Body of pancreas (tissue), 4 donors: ENCODE results near the gene PROZ. TPM values are rescaled to one million over a fixed set of nuclear protein-coding genes. Genes with fewer than 3 reads are reported as not detected.

Experiments used
- ATAC-seq: fragments of 150-250 bp; one replicate; pipeline ENCODE4 v1.9.1; 2016
- DNase-seq, 4 donors: peaks; one replicate each; pipeline ENCODE4 v3.0.0-alpha.2; 2019
- H3K27ac ChIP-seq, 4 donors: fragments of 200-600 bp; sonication (generic); 1 replicate in 3 of 4; 2 replicates in 1 of 4; pipeline versions ENCODE4 v1.5.1 to v1.6.1; 2016 to 2019; ENCODE audit warnings: mild to moderate bottlenecking in 1 of 4, mixed read lengths in 1 of 4, moderate library complexity in 1 of 4
- H3K27me3 ChIP-seq, 2 donors: fragments of 200-600 bp; sonication (generic); one replicate each; pipeline ENCODE4 v1.6.0; 2016; ENCODE audit warnings: mild to moderate bottlenecking in 1 of 2
- H3K36me3 ChIP-seq, 2 donors: fragments of 200-600 bp; sonication (generic); replicated peaks in 1 of 2; 2 replicates each; pipeline ENCODE4 v1.5.1; 2016; ENCODE audit warnings: low read depth in 2 of 2; ENCODE audit not compliant: insufficient read depth in 1 of 2
- H3K4me1 ChIP-seq: fragments of 200-600 bp; sonication (generic); one replicate; pipeline ENCODE4 v1.6.0; 2016
- H3K4me3 ChIP-seq, 2 donors: fragments of 200-600 bp; sonication (generic); 1 replicate in 1 of 2; 2 replicates in 1 of 2; pipeline ENCODE4 v1.5.1; 2016 to 2019
- H3K9me3 ChIP-seq, 3 donors: fragments of 200-600 bp; sonication (generic); 1 replicate in 2 of 3; 2 replicates in 1 of 3; pipeline ENCODE4 v1.5.1; 2016
- POLR2A ChIP-seq, 3 donors: fragments of 450-650 bp; IDR thresholded peaks; one replicate each; pipeline ENCODE4 v1.6.1; 2016; ENCODE audit warnings: antibody characterized with exemption in 3 of 3, mild to moderate bottlenecking in 2 of 3
- WGBS, 2 donors: methylation state at CpG; one replicate each; pipeline ENCODE4 v1.1.5; 2017; 5-methylcytosine and 5-hydroxymethylcytosine counted together
- intact Hi-C: fragments of 100-400 bp; cut with DNase I; formaldehyde crosslinking; loops from one replicate; pipeline ENCODE4 v1.15.1; 2023
- total RNA-seq, 2 donors: library from RNA; depleted of rRNA; stranded (reverse); fragments of >200 nt; gene quantifications; one replicate each; pipeline ENCODE4 v1.1.0, GENCODE V29; 2016
- TF ChIP-seq, protein P1 (sequence below), 7 experiments: fragments of 450-650 bp in 4 of 7; fragments of 200-600 bp in 3 of 7; sonication (generic) in 3 of 7; IDR thresholded peaks; one replicate each; pipeline ENCODE4 v1.5.1; 2016 to 2019; ENCODE audit warnings: antibody characterized with exemption in 7 of 7

The PROZ gene
- total RNA-seq, 2 donors from 2014 or later: not detected

DNA sequence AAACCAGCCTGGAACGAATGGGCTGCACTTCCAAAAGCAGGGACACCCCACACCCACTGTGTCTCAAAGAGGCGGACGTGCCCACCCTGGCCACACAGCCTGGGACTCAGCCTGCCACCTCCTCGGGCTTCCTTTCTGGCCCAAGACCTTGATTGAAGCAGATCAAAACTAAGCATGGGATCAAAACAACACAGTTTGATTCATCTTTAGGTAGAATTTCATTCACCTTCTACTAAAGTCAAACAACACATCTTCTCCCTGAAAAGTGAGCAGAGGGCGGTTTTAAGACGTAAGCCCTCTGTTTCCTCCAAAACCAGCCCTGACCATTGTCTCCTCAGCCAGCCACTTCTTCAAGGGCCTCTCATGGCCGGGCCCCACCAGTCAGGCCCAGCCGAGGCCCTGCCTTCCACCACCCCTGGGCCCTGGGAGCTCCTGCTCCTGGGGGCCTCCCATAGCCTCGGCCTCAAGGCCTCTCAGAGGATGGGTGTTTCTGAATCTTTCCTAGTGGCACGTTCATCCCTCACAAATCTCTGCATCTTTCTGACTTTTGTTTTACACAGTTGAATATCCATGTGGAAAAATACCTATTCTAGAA, 42.1 kb upstream of the PROZ start:
- WGBS, 2 donors: 77 to 78% methylated on average over 7 to 10 of the region's 10 CpGs
- H3K36me3 ChIP-seq: no peaks in the 10 kb centered on the region
- intact Hi-C loops: no loop called here
- no peak overlapping the region for H3K27ac ChIP-seq
- H3K4me3 ChIP-seq: no peak overlapping the region
- H3K4me1 ChIP-seq: no peaks in the 10 kb centered on the region
- TF ChIP-seq, protein P1, sequence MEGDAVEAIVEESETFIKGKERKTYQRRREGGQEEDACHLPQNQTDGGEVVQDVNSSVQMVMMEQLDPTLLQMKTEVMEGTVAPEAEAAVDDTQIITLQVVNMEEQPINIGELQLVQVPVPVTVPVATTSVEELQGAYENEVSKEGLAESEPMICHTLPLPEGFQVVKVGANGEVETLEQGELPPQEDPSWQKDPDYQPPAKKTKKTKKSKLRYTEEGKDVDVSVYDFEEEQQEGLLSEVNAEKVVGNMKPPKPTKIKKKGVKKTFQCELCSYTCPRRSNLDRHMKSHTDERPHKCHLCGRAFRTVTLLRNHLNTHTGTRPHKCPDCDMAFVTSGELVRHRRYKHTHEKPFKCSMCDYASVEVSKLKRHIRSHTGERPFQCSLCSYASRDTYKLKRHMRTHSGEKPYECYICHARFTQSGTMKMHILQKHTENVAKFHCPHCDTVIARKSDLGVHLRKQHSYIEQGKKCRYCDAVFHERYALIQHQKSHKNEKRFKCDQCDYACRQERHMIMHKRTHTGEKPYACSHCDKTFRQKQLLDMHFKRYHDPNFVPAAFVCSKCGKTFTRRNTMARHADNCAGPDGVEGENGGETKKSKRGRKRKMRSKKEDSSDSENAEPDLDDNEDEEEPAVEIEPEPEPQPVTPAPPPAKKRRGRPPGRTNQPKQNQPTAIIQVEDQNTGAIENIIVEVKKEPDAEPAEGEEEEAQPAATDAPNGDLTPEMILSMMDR (IDR thresholded peaks at IDR 0.05): no peak
- no peak for TF ChIP-seq POLR2A (IDR thresholded peaks at IDR 0.05)
- H3K27me3 ChIP-seq: no peaks in the 10 kb centered on the region
- DNase-seq (no peak), ATAC-seq (no peak)
- no peaks in the 10 kb centered on the region for H3K9me3 ChIP-seq

DNA sequence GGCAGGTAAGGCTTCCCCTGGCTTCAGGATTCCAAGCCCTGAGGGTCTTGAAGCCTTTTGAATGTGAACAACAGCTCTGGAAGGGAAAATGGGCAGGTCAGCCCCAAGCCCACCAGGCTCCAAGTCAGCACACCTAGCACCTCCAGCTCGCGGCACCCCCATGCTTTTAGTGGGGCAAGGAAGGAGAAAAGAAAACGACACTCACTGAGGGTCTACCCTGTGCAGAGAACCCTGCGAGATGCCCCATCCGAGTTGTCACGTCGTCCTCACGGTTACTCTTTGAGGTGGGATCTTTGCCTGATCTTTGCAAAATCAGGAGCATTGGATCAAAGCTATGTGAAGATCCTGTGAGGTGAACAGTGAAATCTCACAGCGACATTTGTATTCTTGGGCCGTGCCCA, 41.6 kb upstream of the PROZ start:
- TF ChIP-seq POLR2A (IDR thresholded peaks at IDR 0.05): no peak
- TF ChIP-seq, protein P1 (IDR thresholded peaks at IDR 0.05): no peak
- no peak overlapping the region for H3K27ac ChIP-seq
- no peaks in the 10 kb centered on the region for H3K36me3 ChIP-seq
- peak in 1 of 4 donors; percentile 0 for DNase-seq
- no peaks in the 10 kb centered on the region for H3K4me1 ChIP-seq
- 68 to 82% methylated on average over 10 of the region's 10 CpGs for WGBS, 2 donors
- intact Hi-C loops: no loop called here
- H3K9me3 ChIP-seq: no peaks in the 10 kb centered on the region
- no peaks in the 10 kb centered on the region for H3K27me3 ChIP-seq
- no peak overlapping the region for H3K4me3 ChIP-seq
- no peak for ATAC-seq

DNA sequence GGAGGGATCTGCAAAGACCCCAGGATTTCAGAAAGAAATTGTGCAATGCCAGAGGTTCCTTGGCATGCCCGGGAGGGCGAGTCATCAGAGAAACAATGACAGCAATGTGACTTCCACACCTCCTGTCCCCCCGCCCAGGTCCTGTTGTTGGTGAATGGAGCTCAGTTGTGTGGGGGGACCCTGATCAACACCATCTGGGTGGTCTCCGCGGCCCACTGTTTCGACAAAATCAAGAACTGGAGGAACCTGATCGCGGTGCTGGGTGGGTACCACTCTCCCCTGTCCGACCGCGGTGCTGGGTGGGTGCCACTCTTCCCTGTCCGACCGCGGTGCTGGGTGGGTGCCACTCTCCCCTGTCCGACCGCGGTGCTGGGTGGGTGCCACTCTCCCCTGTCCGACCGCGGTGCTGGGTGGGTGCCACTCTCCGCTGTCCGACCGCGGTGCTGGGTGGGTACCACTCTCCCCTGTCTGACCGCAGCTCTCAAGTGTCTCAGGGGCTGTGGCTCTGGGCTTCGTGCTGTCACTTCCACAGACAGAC, 41.0 kb upstream of the PROZ start:
- H3K9me3 ChIP-seq: no peaks in the 10 kb centered on the region
- ATAC-seq (no peak), DNase-seq (no peak)
- 75 to 82% methylated on average over 4 to 24 of the region's 26 CpGs for WGBS, 2 donors
- no peak for TF ChIP-seq POLR2A (IDR thresholded peaks at IDR 0.05)
- TF ChIP-seq, protein P1 (IDR thresholded peaks at IDR 0.05): no peak
- no peak overlapping the region for H3K4me3 ChIP-seq
- intact Hi-C loops: no loop called here
- peaks cover under 1% of the 10 kb centered on the region for H3K4me1 ChIP-seq
- no peak overlapping the region for H3K27ac ChIP-seq
- H3K27me3 ChIP-seq: no peaks in the 10 kb centered on the region
- no peaks in the 10 kb centered on the region for H3K36me3 ChIP-seq

DNA sequence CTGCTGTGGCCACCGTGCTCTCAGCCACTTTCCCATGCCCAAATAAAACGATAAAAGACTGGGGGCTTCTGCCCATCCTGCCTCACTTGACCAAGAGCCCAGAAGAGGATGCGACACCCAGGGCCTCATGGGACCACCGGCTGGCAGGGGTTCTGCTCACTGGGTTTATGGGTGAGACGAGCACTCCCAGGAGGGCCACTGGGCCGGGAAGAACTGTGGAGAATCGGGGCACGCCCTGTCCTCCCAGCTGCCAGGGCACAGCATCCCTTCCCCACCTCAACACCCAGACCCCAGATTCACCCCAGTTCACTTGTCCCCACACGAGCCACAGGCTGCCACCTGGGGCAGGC, 40.6 kb upstream of the PROZ start:
- TF ChIP-seq, protein P1 (IDR thresholded peaks at IDR 0.05): no peak
- no peak for TF ChIP-seq POLR2A (IDR thresholded peaks at IDR 0.05)
- H3K4me3 ChIP-seq: no peak overlapping the region
- intact Hi-C loops: no loop called here
- peaks cover 5% of the 10 kb centered on the region for H3K4me1 ChIP-seq
- H3K9me3 ChIP-seq: no peaks in the 10 kb centered on the region
- DNase-seq (peak in 1 of 4 donors; percentile 0), ATAC-seq (no peak)
- 69 to 71% methylated on average over 2 to 9 of the region's 9 CpGs for WGBS, 2 donors
- H3K27ac ChIP-seq: no peak overlapping the region
- H3K27me3 ChIP-seq: no peaks in the 10 kb centered on the region
- H3K36me3 ChIP-seq: no peaks in the 10 kb centered on the region
